HG03196 (cell line): Measurements from ENCODE around the gene SKIDA1.

Experiments used
- ATAC-seq: cut with Tn5 transposase; IDR thresholded peaks from one replicate; pipeline ENCODE4 v1.9.1; 2021; ENCODE audit not compliant: unreplicated experiment

Gene SKIDA1

DNA sequence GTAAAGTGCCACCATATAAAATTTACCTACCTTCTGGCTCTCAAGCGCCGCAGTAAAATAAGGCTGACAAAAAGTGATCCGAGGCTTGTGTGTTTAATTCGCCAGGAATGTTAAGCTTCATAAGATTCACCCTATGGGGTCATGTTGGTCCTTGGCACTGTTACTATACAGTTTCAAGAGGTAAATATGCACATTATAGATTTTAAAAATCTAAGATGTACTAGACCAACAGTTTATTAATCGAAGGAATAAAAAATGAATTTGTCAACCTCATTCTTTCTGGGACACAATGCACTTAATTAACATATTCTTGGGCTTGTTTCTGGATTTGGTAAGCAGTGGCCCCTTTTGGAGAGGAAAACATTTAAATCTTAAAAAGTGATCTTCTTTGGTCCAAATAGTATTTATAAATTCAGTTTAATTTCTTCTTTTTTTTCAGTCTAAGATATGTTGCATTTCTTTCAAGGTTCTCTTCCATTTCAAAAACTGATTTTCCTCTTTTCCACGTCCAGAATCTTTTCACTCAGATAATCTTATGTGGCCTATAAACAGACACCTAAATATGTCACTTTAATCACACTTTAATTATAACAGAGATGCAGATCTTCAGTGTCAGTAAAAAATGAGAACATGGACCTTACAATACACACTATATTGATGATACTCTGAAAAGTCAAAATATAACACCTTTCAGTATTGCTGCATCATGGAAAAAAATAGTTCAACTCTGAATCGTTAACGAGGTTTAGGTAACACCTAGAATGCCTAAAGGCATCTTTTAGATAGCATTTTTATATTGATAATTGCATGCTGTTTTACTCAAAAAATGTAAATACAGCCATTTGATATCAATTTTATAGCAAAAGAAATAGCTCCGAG lies 3.8 kb upstream of the SKIDA1 start:
- no peak for ATAC-seq

DNA sequence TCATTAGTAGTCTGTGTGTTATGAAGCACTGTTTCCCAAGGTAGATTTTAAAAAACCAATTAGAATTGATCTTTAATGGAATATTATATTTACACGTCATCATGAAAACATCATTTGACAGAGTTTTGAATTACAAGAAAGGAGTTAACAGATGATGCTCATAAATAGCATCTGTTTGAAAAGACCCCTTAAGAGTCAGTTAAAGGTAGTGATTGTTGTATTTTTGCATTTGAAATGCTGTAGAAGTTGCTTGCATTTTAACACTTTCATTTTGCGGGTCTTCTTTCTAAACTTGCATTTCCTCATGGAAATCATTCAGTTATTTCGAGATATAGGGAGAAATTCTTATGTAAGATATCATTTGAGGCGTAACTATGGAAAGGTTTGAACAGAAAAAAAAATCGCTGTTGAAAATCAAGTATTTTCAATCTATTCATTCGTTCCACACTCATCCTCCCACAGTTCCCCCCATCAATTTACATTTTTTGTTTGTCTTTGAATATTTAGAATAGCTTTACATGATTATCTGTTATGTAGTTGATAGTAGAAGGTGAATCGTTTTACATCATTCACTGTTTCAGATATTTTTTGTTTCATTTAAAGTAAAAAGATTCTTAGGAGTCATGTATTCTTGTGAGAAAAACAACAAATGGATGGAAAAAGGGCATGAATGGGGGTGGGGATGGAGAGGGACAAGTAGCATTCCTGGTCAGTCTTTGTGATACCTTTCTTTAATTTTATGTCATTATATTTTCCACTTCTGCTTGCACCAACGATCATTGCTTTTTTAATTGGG lies 3.0 kb upstream of the SKIDA1 start:
- no peak for ATAC-seq

DNA sequence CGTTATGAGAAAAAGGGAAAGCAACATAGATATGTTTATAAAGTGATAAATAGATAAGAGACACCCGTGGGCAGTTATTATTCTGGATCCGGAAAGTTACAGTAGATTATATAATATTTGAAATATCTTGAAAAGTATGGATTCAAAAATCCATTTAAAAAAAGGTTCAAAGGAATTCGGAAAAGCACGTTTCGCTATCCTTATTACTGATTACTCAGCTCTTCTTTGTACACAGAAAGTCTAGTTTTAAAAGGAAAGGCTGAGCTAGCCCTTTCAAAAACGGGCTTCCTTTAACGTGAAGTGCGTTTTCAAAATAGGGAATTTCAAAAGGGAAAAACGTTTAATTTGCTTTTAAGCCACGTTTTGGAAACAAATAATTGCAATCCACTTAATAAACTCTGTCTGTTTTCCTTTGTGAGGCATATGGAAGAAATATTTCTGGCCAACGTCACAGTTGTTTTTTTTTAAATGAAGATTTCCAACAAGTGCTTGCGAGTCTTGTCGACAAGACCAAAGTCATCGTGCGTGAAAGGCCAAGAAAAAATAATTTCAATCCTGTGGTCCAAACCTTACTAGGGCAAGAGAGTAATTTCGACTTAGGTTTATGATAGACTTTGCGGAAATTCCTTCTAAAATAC lies 2.2 kb upstream of the SKIDA1 start:
- no peak for ATAC-seq

DNA sequence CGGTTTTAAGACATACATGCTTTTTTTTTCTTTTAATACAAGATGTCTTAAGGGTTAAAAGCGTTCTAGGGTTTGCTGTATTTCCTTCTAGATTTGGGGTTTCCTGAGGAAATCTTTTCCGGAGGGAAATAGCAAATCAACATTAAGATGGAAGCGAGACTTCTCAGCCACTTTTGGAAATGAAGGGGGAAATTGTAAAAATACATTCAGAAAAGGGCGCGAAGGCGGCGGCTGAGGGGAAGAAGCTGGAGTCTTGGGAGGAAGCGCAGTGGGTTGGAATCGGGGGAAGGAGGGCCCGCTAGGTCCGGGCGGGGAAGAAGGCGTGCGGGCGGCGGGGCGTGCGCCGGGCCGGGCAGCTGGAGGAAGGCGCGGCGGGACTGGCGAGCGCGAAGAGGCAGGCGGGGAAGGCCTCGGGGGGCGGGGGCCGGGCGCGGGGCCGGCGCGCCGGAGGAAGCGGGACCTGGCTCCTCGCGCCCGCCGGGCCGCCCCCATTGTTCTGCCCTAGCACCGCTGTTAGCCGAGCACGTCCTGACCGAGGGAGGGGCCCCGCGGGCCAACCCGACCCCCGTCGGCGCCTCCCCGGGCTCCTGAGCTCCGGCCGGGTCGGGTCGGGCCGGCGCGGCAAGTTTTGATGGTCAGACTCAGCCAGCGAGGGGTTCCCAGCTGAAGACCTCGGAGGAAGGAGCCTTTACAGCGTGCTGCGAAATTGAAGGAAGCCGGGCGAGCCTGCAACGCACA lies 1.5 kb upstream of the SKIDA1 start:
- ATAC-seq, result no peak

DNA sequence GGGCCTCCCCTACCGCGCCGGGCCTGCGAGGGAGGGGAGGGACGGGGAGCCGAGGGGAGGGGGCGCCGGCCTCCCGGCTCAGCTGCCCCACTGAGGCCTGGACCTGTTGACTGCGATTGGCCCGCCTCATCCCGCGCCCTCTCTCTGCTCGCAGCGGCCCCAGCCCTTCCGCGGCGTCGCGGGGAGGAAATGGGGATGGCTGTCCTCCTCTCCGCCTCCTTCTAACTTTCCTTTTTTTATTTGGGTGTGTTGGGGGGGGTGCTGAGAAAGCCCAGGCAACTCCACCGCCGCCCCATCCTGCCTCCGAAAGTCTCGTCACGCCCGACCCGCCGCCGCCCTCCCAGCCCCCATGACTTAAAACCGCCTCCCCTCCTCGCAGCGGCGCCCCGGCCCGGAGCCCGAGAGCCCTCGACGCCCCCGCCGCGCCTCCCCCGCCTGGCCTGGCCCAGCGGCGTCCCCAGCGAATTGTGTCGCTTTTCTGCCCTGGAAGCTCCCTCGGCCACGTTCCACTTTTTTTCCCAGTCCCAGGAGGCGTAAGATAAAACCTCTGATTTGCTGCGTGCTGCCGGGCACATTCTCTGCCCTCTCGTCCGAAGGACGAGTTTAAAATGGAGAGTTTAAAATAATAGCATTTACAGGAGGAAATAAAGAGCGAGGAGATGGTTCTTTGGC lies 842 bp upstream of the SKIDA1 start:
- ATAC-seq, result peak; percentile 36

DNA sequence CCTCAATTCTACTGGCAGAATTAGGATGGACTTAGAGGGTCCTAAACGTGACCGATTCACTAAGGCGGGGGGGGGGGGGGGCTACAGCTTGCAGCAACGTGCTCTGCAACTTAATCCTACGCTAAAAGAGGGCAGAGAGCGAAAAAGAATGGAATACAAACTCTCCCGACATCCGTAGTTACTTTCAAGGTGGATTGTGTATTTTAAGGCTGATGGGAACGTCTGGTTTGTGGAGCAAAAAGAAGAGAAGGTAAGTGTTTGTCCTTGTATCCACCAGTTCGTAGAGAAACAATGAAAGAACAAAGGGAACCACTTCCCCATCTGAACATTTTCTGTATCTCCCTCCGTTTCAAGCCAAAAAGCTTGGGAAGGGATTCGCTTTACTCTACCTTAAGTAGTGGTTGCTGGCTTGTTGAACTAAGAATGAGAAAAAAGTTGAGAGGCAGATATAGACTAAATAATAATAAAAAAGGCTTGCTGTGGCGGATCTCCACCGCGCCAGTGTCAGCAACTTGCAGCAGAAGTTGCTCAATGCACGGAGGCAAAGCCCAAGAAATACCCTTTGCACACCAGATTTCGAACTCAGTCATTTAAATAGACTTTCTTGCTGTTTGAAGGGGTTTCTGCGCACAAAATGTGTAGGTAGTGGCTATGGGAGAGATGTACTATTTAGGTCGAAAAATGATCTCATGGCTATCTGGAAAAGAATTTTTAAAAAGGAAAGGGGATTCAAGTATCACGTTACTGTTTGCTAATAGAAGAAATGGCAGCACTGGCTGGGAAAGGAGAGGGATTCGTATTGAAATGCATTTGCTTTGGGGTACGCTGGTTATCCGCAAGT lies 736 bp downstream of the SKIDA1 start:
- no peak for ATAC-seq

DNA sequence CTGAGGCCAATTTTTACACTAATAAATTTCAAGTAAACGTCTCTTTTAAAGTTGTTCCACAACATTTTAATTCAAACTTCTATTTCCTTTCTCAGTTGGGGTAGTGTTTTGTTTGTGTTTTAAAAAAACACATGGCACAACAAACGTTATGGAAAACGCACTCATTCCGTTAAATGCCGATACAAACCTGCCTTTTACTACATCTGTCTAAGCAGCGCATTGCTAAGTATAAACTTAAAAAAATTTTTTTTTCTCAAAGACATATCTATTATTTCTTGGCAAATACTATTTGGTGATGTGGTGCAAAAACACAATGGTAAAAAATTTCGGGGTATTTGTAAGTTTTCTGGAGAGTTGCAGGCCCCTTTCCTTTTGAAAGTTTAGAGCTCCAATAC lies 1.4 kb downstream of the SKIDA1 start:
- ATAC-seq, result no peak

DNA sequence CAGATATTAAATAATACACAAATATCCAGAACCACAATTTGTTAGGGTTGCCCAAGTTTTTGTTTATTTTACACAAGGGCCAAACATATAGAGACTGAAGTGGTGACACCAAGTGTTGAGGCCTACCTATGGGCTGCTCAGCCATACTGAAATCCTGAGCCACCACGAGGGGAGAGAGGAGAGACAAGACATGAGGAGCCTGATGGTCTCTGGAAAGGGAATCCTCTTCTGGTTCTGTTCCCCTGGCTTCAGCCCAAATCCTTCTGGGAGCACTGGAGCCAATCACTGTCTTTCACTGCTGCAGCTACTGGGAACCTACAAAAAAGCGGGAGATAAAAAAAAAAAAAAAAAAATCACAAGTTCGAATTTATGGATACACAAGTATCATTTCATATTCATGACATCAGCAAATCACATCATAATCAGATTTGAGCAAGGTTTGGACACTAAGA lies 1.9 kb downstream of the SKIDA1 start:
- no peak for ATAC-seq

DNA sequence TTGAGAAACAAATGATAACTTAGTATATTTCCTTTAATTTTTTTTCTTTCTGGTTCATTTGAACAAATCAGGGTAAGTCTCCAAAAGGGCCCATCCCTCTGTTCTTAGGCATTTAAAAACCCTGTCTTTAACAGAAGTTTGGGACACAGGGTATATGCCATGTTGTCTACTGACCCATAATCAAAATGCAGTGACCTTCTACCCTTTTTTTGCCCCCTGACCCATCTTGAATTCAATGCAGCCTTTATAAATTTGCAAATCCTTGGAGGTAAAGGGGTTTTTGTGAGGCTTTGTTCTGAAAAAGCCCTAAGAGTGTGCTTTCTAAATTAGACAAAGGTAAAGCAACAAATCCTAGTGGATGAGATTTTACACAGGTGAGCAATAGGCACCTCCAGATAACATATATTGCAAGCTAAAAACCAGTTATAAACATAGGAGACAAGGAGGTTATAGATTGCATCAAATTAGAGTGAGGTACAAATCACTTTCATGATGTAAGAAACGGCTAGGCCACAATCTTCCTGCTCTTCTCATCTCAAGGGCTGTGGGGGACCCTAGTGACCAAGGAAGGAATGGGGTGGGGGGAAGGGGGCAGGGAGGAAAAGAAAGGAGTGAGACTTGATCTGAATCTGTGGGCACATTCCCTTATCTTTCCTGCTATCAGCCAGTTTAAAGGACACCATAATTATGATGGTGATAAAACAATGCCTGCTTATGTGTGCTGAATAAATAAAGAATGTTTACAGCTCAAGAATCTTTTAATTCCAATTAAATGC lies 2.7 kb downstream of the SKIDA1 start:
- ATAC-seq, result no peak

DNA sequence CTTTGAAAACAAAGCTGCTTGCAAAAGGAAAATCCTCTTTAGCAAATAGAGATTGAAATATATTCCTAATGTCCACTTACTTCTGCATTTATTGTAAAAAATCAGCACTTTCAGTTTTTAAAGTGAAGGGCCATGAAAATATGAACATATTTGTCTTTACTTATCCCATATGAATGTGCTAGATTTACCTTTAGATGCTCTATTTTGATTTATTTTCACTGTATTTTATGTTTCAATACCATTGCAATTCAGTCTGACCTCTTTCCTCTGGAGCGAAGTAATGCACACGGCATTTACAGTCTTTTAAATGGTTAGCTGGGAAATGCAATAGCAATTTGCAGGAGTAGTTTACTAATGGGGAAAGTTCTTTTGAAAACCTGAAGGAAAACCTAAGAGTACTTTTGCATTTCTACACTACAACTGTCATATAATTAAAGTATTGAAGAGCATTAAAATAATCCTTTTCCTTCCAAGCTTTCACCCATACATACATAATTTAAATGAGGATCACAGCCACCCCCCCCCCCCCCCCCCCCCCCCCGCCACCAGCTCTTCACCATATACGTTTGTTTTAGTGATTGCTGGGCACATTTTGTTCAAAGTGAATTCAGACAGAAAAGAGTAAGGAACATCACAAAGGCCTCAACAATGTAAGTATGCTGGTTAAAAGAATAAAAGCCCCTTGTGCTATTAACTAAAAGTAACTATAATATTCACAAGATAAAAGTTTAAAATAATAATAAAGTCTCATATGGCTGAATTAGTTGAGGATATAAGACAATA lies 3.5 kb downstream of the SKIDA1 start:
- no peak for ATAC-seq

DNA sequence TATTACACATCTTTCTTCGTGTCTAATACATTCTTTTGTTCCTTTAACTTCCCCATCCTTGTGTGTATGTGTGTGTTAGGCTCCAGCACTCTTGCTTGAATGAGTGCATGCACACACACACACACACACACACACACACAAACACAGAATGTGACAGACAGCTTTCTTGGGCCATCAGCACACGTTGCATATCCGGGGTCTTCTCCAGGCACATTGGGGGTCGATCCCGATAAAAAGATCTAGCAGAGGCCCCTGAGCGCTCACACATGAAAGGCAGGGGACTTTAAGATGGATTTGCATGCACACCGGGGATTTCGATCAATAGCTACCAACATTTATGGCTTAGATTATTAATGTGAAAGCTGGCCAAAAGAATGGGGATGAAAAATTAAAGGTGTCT lies 4.5 kb downstream of the SKIDA1 start:
- ATAC-seq, result no peak

DNA sequence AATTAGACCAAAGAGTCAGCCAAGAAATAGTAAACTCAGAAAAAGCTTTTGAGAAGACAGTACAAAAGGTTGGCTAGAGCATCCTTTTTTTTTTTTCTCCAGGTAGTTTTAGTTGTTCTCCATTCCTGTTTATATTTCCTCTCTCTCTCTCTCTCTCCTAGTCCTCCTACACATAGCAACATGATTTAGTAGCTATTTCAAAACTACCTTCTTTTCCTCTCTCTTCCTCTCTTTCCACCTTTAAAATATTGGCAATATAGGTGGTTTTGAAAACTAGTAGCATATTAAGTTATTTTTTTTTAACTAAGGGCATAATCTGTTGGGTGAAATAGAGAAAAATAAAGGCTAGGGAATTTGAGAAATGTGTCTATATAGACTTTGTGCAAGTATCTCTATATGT lies 5.0 kb downstream of the SKIDA1 start:
- no peak for ATAC-seq

DNA sequence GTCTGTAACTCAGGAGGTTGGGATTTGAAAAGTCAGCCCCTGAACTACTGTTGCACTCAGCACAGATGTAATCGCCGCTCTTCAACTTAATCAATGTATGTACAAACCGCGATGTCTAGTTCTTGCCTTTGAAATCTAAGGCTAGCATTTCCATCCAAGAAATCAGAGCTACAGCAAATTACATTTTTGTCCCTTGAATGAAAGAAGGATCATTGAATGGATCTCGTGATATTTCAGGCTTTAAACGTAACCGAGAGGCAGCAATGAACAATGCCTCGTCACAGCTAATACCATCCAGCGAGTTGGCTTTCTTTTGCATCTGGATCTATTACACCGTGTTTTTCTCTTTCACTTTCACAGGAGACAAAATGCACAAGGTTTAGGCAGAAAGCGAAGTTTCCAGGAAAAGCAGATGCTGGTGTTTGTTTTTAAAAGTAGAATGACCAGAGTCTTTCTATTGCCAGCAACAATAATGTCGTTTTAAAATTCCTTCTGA lies 5.5 kb downstream of the SKIDA1 start:
- peak; percentile 36 for ATAC-seq

DNA sequence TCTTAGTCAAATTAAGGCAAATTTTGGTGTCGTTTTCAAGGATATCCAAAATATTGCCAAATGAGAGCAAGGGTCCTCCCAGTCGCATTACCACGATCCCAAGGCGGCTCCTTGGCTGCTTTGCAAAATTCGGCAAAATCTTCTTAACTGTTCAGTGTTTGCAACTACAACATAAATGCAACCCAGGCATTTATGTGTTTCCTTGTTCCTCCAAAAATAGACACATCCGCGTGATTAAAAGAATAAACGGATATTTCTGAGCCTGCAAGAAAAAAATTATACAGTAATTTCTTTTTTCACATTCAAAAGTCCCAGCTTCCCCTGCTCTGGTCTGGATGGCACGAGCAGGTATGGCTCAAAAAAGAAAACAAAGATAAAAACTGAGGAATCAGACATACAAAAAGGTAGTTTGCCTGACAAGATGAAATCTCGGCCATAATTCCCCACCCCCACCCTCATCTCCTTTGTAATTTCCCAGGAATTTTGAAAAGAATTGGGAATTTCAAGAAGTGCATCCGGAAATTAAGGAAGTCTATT lies 6.0 kb downstream of the SKIDA1 start:
- ATAC-seq, result no peak

DNA sequence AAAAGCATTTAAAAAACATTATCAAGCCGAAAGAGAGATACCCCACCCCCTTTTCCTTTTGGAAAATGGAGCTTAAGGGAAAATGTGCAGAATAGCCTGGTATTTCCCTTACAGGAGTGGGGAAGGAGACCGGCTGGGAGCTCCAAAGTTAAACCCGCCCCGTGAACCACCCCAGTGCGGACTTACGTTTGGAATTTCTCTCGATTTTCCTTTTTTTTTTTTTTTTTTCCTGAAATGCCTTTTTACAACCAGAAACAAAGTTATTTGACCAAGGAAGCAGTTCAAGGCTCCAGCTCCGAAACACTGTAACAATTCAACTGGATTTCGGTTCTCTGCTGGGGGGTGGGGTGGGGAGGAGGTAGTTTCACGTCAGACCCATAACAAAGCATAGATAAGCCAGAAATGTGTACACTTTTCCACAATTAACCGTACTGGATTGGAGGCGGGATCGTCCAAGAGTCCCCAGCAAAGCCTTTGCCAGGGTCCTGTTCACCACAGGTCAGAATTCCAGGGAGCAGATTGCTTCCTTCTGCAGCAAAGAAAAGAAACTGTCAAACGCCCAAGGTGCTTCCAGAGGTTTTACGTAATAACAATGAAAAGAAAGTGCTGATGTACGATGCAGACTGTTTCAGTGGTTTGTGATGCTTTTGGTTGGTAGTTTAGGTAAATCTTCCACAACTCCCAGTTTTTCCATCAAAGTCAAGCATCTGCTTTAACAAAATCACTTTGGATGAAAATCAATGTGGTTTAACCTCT lies 6.7 kb downstream of the SKIDA1 start:
- no peak for ATAC-seq

DNA sequence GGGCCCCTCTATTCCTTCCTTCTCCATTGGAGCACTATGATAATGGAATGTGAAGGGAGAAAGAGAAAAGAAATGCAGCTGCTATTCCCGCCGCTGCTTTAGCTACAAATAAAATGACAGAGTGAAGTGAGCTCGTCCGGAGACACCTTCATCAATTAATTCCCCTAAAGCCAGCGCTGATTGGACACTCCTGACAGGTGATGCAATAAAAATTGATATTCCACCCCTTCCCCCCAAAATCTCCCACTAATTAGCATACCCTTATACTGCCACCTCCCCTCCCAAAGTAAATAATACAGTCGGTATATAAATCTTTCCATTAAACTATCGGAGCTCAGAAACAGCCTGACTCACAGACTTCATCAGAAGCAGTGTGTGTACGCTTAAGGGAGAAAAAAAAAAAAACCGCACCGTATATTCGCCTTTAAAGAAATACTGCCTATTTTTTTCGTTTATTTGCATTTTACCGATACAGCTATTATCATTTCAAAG lies 7.3 kb downstream of the SKIDA1 start:
- no peak for ATAC-seq
